Ecto neural progenitor cell (in vitro differentiated cells): ENCODE data around the gene METTL21C.

Experiments used
- DNase-seq: peaks from one replicate; pipeline ENCODE4 v3.0.0-alpha.2; 2018; ENCODE audit warnings: low spot score

The METTL21C gene

GRCh38 chr13:102667023-102667422 is 27.8 kb downstream of the METTL21C start:
- DNase-seq: no peak

- DNase-seq: no peak
These were observed 35.6 kb downstream of the METTL21C start for GRCh38 chr13:102659168-102659713.

GRCh38 chr13:102658660-102659059 is 36.2 kb downstream of the METTL21C start:
- no peak for DNase-seq

- DNase-seq: no peak
These were observed 37.2 kb downstream of the METTL21C start for GRCh38 chr13:102657630-102658029.

- no peak for DNase-seq
These were observed 40.1 kb downstream of the METTL21C start for GRCh38 chr13:102654756-102655155.

- DNase-seq: no peak
These were observed 43.0 kb downstream of the METTL21C start for GRCh38 chr13:102651892-102652291.

GRCh38 chr13:102651392-102651791 is 43.5 kb downstream of the METTL21C start:
- DNase-seq: no peak

GRCh38 chr13:102650444-102650843 is 44.4 kb downstream of the METTL21C start:
- DNase-seq: no peak

GRCh38 chr13:102648046-102648445 is 46.8 kb downstream of the METTL21C start:
- DNase-seq: no peak

- no peak for DNase-seq
These were observed 49.1 kb downstream of the METTL21C start for GRCh38 chr13:102645701-102646100.

- DNase-seq: no peak
These were observed 51.2 kb downstream of the METTL21C start for GRCh38 chr13:102643656-102644055.

- DNase-seq: no peak
These were observed 52.4 kb downstream of the METTL21C start for GRCh38 chr13:102642475-102642874.

GRCh38 chr13:102642029-102642428 is 52.8 kb downstream of the METTL21C start:
- DNase-seq: no peak

GRCh38 chr13:102638741-102639140 is 56.1 kb downstream of the METTL21C start:
- no peak for DNase-seq
